ENCODE measurements around the gene MINDY1. TPM values are rescaled to one million over a fixed set of nuclear protein-coding genes. Genes with fewer than 3 reads are reported as not detected.

The MINDY1 gene
- total RNA-seq, 1 donor from 2014 or later, result 14.6 TPM

GRCh38 chr1:151036356-151036755 lies 29.7 kb upstream of the MINDY1 start, which contains the start of gene BNIPL:
TSS of gene BNIPL (plus strand) at chr1:151036586. CDS start at chr1:151036726, 140 bp downstream.
- TF ChIP-seq, protein P1, sequence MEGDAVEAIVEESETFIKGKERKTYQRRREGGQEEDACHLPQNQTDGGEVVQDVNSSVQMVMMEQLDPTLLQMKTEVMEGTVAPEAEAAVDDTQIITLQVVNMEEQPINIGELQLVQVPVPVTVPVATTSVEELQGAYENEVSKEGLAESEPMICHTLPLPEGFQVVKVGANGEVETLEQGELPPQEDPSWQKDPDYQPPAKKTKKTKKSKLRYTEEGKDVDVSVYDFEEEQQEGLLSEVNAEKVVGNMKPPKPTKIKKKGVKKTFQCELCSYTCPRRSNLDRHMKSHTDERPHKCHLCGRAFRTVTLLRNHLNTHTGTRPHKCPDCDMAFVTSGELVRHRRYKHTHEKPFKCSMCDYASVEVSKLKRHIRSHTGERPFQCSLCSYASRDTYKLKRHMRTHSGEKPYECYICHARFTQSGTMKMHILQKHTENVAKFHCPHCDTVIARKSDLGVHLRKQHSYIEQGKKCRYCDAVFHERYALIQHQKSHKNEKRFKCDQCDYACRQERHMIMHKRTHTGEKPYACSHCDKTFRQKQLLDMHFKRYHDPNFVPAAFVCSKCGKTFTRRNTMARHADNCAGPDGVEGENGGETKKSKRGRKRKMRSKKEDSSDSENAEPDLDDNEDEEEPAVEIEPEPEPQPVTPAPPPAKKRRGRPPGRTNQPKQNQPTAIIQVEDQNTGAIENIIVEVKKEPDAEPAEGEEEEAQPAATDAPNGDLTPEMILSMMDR (conservative IDR thresholded peaks at IDR 0.05; ENCODE audit: low read depth, low read length), result no peak
- H3K4me3 ChIP-seq (ENCODE audit: low read depth, low read length), result no peak within 1 kb of the TSS
- no peak for DNase-seq (ENCODE audit: low read depth)

GRCh38 chr1:151035167-151035566 lies 28.5 kb upstream of the MINDY1 start:
- DNase-seq (ENCODE audit: low read depth), result no peak
- H3K4me3 ChIP-seq (ENCODE audit: low read depth, low read length), result no peak overlapping the region
- TF ChIP-seq, protein P1 (conservative IDR thresholded peaks at IDR 0.05; ENCODE audit: low read depth, low read length), result no peak

DNA sequence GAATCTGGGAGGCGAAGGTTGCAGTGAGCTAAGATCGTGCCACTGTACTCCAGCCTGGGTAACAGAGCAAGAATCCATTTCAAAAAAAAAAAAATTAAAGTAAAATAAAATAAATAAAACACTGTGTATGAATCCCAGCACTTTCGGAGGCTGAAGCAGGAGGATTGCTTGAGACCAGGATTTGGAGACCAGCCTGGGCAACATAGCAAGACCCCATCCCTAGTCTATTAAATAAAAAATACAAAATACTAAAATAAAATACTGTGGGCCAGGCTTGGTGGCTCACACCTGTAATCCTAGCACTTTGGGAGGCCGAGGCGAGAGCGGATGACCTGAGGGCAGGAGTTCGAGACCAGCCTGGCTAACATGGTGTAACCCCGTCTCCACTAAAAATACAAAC lies 25.5 kb upstream of the MINDY1 start:
- TF ChIP-seq, protein P1 (conservative IDR thresholded peaks at IDR 0.05; ENCODE audit: low read depth, low read length), result no peak
- DNase-seq (ENCODE audit: low read depth), result no peak
- no peak overlapping the region for H3K4me3 ChIP-seq (ENCODE audit: low read depth, low read length)

- H3K4me3 ChIP-seq (ENCODE audit: low read depth, low read length), result no peak overlapping the region
- DNase-seq (ENCODE audit: low read depth), result no peak
- TF ChIP-seq, protein P1 (conservative IDR thresholded peaks at IDR 0.05; ENCODE audit: low read depth, low read length), result no peak
These were observed 19.8 kb upstream of the MINDY1 start for GRCh38 chr1:151026460-151026859.

DNA sequence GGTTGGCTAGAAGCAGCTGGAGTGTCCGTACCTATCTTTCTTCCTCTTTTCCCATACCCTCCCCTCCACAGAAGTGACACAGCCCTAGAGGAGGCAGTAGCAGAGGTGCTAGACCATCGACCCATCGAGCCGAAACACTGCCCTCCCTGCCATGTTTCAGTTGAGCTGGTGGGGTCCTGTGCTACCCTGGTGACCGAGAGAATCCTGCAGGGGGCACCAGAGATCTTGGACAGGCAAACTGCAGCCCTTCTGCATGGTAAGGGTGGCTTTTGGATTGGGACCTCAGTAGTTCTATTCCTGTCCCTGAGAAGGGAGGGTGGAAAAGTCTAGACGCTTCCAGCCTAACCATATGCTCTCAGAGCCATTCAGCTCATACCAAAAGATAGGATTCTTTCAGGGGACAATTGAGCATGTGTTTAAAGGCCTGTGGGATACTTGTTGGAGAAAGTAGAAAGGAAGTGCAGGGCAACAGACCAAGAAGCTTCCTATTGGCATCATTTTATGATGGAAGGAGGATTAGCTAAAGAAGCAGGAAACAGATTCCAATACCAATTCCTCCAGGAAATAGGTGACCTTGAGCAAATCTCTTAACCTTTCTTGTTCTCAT lies 17.9 kb upstream of the MINDY1 start:
- TF ChIP-seq, protein P1 (conservative IDR thresholded peaks at IDR 0.05; ENCODE audit: low read depth, low read length), result peak; percentile 95
- H3K4me3 ChIP-seq (ENCODE audit: low read depth, low read length), result no peak overlapping the region

GRCh38 chr1:151013518-151013917 lies 6.8 kb upstream of the MINDY1 start:
- TF ChIP-seq, protein P1 (conservative IDR thresholded peaks at IDR 0.05; ENCODE audit: low read depth, low read length), result no peak
- no peak overlapping the region for H3K4me3 ChIP-seq (ENCODE audit: low read depth, low read length)
- no peak for DNase-seq (ENCODE audit: low read depth)

More for the DNA sequence above, 17.9 kb upstream of the MINDY1 start:
- no peak for DNase-seq (ENCODE audit: low read depth)
